GM23338 (cell line): Measurements from ENCODE around the gene FMN1.

Experiments
- CREB1 ChIP-seq: fragments of 250-450 bp; sonication (Bioruptor Pico); IDR thresholded peaks from 2 replicates; pipeline ENCODE4 v1.5.0; 2020; ENCODE audit warnings: low read depth, mild to moderate bottlenecking, moderate library complexity
- EZH2 ChIP-seq: fragments of 200-600 bp; sonication (generic); IDR thresholded peaks from one replicate; pipeline ENCODE4 v1.8.0; 2017; ENCODE audit warnings: antibody characterized with exemption, mild to moderate bottlenecking, low read depth; ENCODE audit not compliant: unreplicated experiment
- EZH2phosphoT487 ChIP-seq: fragments of 200-600 bp; sonication (generic); IDR thresholded peaks from one replicate; pipeline ENCODE4 v1.8.1; 2018; ENCODE audit warnings: antibody characterized with exemption; ENCODE audit not compliant: unreplicated experiment
- JUNB ChIP-seq: IDR thresholded peaks from one replicate; pipeline ENCODE4 v1.6.1; 2016; ENCODE audit warnings: antibody characterized with exemption; ENCODE audit not compliant: unreplicated experiment
- POLR2AphosphoS5 ChIP-seq: IDR thresholded peaks from 2 replicates; pipeline ENCODE4 v1.6.1; 2016; ENCODE audit warnings: antibody characterized with exemption, low read depth
- TF ChIP-seq, protein P1 (sequence below), 2 experiments: fragments of 200-600 bp in 1 of 2; sonication (generic) in 1 of 2; conservative IDR thresholded peaks; 2 replicates each; pipeline versions ENCODE4 v1.5.1 to v1.6.1; 2016 to 2017; ENCODE audit warnings: antibody characterized with exemption in 2 of 2, low read depth in 2 of 2, mild to moderate bottlenecking in 2 of 2, moderate library complexity in 1 of 2
- TF ChIP-seq, protein P2 (sequence below): fragments of 250-450 bp; sonication (Bioruptor Pico); IDR thresholded peaks from 2 replicates; pipeline ENCODE4 v1.5.0; 2020; ENCODE audit warnings: mild to moderate bottlenecking, moderate library complexity
- TF ChIP-seq, protein P3 (sequence below): IDR thresholded peaks from one replicate; pipeline ENCODE4 v1.6.1; 2018; ENCODE audit warnings: antibody characterized with exemption; ENCODE audit not compliant: unreplicated experiment
- TF ChIP-seq, protein P4 (sequence below): IDR thresholded peaks from 2 replicates; pipeline ENCODE4 v1.6.1; 2016; ENCODE audit warnings: antibody characterized with exemption

DNA sequence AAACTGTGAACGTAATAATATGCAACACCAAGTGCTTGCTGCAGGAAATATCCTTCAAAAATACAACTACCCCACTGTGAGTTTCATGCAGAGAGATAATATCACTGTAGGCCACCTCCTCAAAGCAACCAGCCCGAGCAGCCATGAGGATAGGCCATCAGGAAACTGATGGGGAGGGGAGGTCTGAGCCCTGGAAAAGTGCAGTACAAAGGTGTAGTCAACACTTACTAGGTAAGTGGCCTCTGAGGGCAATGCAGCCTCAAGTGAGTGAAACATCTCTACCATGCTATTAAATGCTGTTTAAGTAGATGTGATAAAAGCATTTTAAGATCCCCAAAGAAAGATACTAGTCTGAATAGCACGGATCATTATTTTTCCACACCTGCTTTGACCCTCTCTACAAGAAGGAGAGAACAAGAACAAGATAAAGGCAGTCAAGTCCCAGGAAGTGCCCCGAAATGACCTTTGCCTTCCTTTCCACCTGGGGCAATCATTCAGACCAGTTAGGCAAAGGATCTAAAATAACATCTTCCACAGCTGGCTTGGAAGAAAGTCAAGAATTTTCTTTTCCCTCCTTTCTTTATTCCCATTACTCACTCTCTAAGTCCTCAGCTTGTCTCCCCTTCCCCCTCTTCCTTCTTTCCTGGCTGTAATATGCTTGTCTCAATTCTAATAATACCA is 62.8 kb downstream of the FMN1 start:
- no peak for TF ChIP-seq EZH2
- TF ChIP-seq, protein P1, sequence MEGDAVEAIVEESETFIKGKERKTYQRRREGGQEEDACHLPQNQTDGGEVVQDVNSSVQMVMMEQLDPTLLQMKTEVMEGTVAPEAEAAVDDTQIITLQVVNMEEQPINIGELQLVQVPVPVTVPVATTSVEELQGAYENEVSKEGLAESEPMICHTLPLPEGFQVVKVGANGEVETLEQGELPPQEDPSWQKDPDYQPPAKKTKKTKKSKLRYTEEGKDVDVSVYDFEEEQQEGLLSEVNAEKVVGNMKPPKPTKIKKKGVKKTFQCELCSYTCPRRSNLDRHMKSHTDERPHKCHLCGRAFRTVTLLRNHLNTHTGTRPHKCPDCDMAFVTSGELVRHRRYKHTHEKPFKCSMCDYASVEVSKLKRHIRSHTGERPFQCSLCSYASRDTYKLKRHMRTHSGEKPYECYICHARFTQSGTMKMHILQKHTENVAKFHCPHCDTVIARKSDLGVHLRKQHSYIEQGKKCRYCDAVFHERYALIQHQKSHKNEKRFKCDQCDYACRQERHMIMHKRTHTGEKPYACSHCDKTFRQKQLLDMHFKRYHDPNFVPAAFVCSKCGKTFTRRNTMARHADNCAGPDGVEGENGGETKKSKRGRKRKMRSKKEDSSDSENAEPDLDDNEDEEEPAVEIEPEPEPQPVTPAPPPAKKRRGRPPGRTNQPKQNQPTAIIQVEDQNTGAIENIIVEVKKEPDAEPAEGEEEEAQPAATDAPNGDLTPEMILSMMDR (conservative IDR thresholded peaks at IDR 0.05; ENCODE audit: low read depth in 2 of 2) = no peak
- TF ChIP-seq POLR2AphosphoS5 = no peak
- TF ChIP-seq, protein P2, sequence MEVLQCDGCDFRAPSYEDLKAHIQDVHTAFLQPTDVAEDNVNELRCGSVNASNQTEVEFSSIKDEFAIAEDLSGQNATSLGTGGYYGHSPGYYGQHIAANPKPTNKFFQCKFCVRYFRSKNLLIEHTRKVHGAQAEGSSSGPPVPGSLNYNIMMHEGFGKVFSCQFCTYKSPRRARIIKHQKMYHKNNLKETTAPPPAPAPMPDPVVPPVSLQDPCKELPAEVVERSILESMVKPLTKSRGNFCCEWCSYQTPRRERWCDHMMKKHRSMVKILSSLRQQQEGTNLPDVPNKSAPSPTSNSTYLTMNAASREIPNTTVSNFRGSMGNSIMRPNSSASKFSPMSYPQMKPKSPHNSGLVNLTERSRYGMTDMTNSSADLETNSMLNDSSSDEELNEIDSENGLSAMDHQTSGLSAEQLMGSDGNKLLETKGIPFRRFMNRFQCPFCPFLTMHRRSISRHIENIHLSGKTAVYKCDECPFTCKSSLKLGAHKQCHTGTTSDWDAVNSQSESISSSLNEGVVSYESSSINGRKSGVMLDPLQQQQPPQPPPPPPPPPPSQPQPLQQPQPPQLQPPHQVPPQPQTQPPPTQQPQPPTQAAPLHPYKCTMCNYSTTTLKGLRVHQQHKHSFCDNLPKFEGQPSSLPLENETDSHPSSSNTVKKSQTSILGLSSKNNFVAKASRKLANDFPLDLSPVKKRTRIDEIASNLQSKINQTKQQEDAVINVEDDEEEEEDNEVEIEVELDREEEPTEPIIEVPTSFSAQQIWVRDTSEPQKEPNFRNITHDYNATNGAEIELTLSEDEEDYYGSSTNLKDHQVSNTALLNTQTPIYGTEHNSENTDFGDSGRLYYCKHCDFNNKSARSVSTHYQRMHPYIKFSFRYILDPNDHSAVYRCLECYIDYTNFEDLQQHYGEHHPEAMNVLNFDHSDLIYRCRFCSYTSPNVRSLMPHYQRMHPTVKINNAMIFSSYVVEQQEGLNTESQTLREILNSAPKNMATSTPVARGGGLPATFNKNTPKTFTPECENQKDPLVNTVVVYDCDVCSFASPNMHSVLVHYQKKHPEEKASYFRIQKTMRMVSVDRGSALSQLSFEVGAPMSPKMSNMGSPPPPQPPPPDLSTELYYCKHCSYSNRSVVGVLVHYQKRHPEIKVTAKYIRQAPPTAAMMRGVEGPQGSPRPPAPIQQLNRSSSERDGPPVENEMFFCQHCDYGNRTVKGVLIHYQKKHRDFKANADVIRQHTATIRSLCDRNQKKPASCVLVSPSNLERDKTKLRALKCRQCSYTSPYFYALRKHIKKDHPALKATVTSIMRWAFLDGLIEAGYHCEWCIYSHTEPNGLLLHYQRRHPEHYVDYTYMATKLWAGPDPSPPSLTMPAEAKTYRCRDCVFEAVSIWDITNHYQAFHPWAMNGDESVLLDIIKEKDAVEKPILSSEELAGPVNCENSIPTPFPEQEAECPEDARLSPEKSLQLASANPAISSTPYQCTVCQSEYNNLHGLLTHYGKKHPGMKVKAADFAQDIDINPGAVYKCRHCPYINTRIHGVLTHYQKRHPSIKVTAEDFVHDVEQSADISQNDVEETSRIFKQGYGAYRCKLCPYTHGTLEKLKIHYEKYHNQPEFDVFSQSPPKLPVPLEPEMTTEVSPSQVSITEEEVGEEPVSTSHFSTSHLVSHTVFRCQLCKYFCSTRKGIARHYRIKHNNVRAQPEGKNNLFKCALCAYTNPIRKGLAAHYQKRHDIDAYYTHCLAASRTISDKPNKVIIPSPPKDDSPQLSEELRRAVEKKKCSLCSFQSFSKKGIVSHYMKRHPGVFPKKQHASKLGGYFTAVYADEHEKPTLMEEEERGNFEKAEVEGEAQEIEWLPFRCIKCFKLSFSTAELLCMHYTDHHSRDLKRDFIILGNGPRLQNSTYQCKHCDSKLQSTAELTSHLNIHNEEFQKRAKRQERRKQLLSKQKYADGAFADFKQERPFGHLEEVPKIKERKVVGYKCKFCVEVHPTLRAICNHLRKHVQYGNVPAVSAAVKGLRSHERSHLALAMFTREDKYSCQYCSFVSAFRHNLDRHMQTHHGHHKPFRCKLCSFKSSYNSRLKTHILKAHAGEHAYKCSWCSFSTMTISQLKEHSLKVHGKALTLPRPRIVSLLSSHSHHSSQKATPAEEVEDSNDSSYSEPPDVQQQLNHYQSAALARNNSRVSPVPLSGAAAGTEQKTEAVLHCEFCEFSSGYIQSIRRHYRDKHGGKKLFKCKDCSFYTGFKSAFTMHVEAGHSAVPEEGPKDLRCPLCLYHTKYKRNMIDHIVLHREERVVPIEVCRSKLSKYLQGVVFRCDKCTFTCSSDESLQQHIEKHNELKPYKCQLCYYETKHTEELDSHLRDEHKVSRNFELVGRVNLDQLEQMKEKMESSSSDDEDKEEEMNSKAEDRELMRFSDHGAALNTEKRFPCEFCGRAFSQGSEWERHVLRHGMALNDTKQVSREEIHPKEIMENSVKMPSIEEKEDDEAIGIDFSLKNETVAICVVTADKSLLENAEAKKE (CRISPR knock-in tag) = no peak
- TF ChIP-seq, protein P3, sequence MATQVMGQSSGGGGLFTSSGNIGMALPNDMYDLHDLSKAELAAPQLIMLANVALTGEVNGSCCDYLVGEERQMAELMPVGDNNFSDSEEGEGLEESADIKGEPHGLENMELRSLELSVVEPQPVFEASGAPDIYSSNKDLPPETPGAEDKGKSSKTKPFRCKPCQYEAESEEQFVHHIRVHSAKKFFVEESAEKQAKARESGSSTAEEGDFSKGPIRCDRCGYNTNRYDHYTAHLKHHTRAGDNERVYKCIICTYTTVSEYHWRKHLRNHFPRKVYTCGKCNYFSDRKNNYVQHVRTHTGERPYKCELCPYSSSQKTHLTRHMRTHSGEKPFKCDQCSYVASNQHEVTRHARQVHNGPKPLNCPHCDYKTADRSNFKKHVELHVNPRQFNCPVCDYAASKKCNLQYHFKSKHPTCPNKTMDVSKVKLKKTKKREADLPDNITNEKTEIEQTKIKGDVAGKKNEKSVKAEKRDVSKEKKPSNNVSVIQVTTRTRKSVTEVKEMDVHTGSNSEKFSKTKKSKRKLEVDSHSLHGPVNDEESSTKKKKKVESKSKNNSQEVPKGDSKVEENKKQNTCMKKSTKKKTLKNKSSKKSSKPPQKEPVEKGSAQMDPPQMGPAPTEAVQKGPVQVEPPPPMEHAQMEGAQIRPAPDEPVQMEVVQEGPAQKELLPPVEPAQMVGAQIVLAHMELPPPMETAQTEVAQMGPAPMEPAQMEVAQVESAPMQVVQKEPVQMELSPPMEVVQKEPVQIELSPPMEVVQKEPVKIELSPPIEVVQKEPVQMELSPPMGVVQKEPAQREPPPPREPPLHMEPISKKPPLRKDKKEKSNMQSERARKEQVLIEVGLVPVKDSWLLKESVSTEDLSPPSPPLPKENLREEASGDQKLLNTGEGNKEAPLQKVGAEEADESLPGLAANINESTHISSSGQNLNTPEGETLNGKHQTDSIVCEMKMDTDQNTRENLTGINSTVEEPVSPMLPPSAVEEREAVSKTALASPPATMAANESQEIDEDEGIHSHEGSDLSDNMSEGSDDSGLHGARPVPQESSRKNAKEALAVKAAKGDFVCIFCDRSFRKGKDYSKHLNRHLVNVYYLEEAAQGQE = no peak
- TF ChIP-seq EZH2phosphoT487 = no peak
- no peak for TF ChIP-seq CREB1 (CRISPR knock-in tag)
- TF ChIP-seq, protein P4, sequence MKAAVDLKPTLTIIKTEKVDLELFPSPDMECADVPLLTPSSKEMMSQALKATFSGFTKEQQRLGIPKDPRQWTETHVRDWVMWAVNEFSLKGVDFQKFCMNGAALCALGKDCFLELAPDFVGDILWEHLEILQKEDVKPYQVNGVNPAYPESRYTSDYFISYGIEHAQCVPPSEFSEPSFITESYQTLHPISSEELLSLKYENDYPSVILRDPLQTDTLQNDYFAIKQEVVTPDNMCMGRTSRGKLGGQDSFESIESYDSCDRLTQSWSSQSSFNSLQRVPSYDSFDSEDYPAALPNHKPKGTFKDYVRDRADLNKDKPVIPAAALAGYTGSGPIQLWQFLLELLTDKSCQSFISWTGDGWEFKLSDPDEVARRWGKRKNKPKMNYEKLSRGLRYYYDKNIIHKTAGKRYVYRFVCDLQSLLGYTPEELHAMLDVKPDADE = no peak
- no peak for TF ChIP-seq JUNB
